ENCODE results near the gene MSI2. TPM values are rescaled to one million over a fixed set of nuclear protein-coding genes. Genes with fewer than 3 reads are reported as not detected.

MSI2 gene
- total RNA-seq, 1 donor from 2014 or later = 21.1 TPM

DNA sequence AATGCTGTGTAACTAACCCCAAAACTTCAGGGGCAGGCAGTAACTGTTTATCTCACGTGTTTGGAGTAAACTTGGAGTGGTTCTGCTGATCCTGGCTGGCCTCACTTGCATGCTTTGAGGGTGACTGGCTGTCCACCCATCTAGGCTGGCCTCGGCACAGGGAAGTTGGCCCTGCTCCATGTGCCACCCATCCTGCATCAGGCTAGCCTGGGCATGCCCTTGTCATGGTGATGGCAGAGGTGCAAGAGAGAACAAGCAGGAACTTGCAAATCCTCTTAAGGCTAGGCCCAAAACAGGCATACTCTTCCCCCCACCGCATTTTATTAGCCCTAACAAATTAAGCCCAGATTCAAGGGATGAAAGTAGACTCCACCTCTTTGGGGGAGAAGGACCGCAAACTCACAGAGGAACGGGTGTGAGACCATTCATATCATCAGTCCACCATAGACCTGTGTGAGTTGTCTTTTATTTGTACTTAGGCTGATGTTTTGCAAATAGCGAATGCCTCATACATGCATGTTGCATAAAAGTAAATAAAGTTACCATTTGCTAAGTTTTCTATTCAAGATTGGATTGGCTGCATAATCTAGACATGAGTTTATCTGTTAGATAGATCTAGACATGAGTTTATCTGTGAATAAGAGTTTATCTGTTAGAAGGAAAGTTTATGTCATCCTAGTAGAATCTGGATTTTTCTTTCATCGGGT lies 267.8 kb downstream of the MSI2 start:
- DNase-seq (ENCODE audit: low read depth) = peak; percentile 97
- FAIRE-seq = no peak
- TF ChIP-seq CTCF (IDR thresholded peaks at IDR 0.05; ENCODE audit: insufficient read depth, low read length, severe bottlenecking) = no peak
- Histone ChIP-seq H3K36me3 (ENCODE audit: control insufficient read depth, insufficient read depth, low read length) (no peaks in the 10 kb centered on the region), H3K4me3 (ENCODE audit: low read depth, low read length) (no peak overlapping the region), H3K27me3 (ENCODE audit: control insufficient read depth, insufficient read depth, low read length) (no peaks in the 10 kb centered on the region)

DNA sequence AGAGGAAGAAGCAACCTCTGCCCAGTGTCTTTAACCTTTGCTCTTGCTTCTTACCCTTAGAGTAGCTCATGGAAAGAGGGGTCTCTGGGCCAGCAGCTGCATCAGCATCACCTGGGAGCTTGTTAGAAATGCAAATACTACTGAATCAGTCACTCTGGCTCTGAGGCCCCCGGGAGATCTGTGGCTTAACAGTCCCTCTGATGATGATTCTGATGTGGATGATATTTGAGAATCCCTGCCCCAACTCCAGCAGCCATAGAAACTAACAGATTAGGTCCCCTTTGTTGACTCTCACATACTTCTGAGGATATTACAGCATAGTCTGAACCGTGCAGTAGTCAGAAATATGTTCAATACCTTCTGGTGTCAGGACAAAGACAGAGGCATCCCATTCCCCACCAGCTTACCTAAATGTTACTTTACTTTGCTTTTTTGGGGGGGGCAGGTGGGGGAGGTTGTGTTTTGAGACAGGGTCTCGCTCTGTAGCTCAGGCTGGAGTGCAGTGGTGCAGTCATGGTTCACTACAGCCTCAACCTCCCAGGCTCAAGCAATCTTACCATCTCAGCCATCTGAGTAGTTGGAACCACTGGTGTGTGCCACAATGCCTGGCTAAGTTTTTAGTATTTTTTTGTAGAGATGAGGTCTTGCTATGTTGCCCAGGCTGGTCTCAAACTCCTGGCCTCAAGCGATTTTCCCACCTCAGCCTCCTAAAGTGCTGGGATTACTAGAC lies 268.7 kb downstream of the MSI2 start:
- DNase-seq (ENCODE audit: low read depth) (no peak), FAIRE-seq (no peak)
- Histone ChIP-seq H3K4me3 (ENCODE audit: low read depth, low read length) (no peak overlapping the region), H3K36me3 (ENCODE audit: control insufficient read depth, insufficient read depth, low read length) (no peaks in the 10 kb centered on the region), H3K27me3 (ENCODE audit: control insufficient read depth, insufficient read depth, low read length) (no peaks in the 10 kb centered on the region)
- no peak for TF ChIP-seq CTCF (IDR thresholded peaks at IDR 0.05; ENCODE audit: insufficient read depth, low read length, severe bottlenecking)

DNA sequence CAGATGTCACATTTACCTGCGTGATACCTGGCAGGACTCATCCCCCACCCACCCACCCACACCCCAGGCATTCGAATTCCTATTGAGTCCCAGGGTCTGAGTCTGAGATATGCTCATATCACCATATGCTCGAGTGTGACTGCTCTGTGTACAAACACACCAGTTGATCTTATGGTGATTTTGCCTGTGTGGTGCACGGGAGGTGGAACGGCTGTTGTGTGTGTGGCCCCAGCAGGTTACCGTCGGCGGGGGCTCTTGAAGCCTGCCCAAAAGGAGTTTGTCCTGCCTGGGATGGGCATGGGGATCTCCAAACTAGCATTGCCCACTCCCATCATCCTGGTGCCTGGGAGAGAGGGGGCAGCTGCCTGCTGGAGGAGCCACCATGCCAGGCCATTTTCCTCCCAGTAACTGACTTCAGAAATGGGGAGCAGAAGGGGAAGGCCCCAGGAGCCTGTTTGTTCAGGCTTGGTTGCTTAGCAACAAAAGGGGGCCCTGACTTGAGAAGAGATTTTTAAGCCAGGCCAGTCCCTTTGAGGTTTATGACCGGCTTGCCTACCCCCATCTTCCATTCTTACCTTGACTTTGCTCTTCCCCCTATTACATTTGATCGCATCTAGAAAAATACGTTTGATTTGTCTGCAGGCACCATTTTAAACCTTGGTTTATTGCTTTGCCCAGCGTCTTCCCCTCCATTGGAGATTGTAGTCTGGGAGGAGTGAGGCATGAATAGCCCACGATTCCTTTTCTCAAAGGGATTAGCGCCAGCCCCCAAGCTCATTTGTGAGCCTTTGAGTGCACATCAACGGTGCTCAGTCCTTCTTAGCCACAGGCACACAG lies 271.1 kb downstream of the MSI2 start:
- Histone ChIP-seq H3K36me3 (ENCODE audit: control insufficient read depth, insufficient read depth, low read length) (no peaks in the 10 kb centered on the region), H3K4me3 (ENCODE audit: low read depth, low read length) (no peak overlapping the region), H3K27me3 (ENCODE audit: control insufficient read depth, insufficient read depth, low read length) (no peaks in the 10 kb centered on the region)
- no peak for TF ChIP-seq CTCF (IDR thresholded peaks at IDR 0.05; ENCODE audit: insufficient read depth, low read length, severe bottlenecking)
- FAIRE-seq = no peak
- no peak for DNase-seq (ENCODE audit: low read depth)

DNA sequence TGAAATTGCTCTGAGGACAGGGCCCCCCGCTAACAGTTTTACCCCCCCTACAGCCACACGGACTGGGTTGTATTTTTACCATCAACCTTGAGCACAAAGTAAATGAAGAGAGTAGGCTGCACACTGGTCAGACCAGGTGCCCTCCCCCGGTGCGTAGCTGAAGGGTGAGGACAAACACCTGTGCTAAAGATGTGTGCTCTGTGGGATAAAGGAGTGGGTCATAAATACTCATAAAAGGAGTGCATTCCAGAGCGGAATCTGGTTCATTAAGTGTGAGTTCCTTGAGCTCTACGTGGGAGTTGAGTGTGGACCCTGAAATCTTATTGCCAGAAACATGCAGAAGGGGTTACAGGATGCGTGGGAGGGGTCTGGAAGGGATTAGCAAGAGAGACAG lies 271.7 kb downstream of the MSI2 start:
- FAIRE-seq = no peak
- no peak for TF ChIP-seq CTCF (IDR thresholded peaks at IDR 0.05; ENCODE audit: insufficient read depth, low read length, severe bottlenecking)
- Histone ChIP-seq H3K27me3 (ENCODE audit: control insufficient read depth, insufficient read depth, low read length) (no peaks in the 10 kb centered on the region), H3K36me3 (ENCODE audit: control insufficient read depth, insufficient read depth, low read length) (peaks cover 2% of the 10 kb centered on the region), H3K4me3 (ENCODE audit: low read depth, low read length) (no peak overlapping the region)
- DNase-seq (ENCODE audit: low read depth) = no peak

GRCh38 chr17:57530026-57530425 lies 273.7 kb downstream of the MSI2 start:
- no peak for TF ChIP-seq CTCF (IDR thresholded peaks at IDR 0.05; ENCODE audit: insufficient read depth, low read length, severe bottlenecking)
- DNase-seq (ENCODE audit: low read depth) (no peak), FAIRE-seq (no peak)
- Histone ChIP-seq H3K27me3 (ENCODE audit: control insufficient read depth, insufficient read depth, low read length) (no peaks in the 10 kb centered on the region), H3K4me3 (ENCODE audit: low read depth, low read length) (no peak overlapping the region), H3K36me3 (ENCODE audit: control insufficient read depth, insufficient read depth, low read length) (peaks cover 2% of the 10 kb centered on the region)

Measured in bronchial epithelial cell (primary cell).